ENCODE measurements around the gene ARMH1. TPM values are rescaled to one million over a fixed set of nuclear protein-coding genes. Genes with fewer than 3 reads are reported as not detected.

The ARMH1 gene
- total RNA-seq, 1 experiment from 2014 or later: 2.8 TPM

DNA sequence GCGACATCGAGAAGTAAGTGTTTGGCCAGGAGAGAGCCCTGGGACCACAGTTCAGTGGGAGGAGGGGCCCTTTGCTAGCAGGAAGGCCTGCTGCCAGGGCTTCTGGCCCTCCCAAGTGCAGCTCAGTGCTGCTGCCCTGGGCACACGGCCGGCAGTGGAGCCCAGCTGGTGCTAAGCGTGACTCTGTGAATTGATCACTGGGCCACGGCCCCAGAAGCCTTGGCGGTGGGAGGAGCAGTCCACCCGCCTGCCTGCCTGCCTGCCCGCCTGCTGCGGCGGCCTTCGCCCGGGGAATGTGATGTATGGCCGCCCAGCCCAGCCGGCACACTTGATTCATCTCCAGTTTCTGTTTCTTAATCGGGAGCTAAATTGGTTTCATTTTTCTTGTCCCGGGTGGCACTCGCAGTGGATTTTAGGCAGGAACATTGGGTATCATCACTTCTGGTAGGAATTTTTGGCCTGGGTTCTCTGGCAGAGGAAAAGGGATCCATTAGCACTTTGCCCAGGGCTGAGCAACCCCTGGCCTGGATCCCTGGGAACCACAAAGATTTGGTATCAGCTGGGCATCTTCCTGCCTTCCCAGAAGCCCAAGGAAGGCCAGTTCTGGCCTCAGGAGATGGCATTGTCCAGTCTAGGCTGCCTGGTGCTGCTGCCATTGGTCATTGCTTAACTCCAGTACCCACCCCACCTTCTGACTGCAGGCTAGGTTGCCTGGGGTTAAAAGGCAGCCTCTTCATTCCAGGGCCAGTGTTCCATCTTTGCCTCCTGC lies 28.9 kb upstream of the ARMH1 start:
- Histone ChIP-seq H3K36me3 (ENCODE audit: control insufficient read depth, insufficient read depth, low read length) (peaks cover 2% of the 10 kb centered on the region), H3K27me3 (ENCODE audit: control insufficient read depth, insufficient read depth, low read length) (no peaks in the 10 kb centered on the region), H3K4me1 (ENCODE audit: control insufficient read depth, insufficient read depth, low read length) (no peaks in the 10 kb centered on the region; the same call in 1 of the 2 replicates), H3K27ac (ENCODE audit: low read length) (no peak overlapping the region), H3K4me3 (ENCODE audit: low read depth in 2 of 2, low read length in 2 of 2) (no peak overlapping the region), H3K9me3 (ENCODE audit: control insufficient read depth, insufficient read depth, low read depth, low read length) (no peaks in the 10 kb centered on the region)
- intact Hi-C loops (cut with micrococcal nuclease; ENCODE audit: unreplicated experiment) (no loop called here), in situ Hi-C loops (cut with HindIII; ENCODE audit: low pct_unique_long_range_greater_than_20kb, low sequenced_read_pairs) (no loop called here)
- DNase-seq (ENCODE audit: low read depth, low spot score): no peak
- CTCF ChIA-PET: no interaction called here
- POLR2A ChIA-PET: no interaction called here
- TF ChIP-seq, protein P1, sequence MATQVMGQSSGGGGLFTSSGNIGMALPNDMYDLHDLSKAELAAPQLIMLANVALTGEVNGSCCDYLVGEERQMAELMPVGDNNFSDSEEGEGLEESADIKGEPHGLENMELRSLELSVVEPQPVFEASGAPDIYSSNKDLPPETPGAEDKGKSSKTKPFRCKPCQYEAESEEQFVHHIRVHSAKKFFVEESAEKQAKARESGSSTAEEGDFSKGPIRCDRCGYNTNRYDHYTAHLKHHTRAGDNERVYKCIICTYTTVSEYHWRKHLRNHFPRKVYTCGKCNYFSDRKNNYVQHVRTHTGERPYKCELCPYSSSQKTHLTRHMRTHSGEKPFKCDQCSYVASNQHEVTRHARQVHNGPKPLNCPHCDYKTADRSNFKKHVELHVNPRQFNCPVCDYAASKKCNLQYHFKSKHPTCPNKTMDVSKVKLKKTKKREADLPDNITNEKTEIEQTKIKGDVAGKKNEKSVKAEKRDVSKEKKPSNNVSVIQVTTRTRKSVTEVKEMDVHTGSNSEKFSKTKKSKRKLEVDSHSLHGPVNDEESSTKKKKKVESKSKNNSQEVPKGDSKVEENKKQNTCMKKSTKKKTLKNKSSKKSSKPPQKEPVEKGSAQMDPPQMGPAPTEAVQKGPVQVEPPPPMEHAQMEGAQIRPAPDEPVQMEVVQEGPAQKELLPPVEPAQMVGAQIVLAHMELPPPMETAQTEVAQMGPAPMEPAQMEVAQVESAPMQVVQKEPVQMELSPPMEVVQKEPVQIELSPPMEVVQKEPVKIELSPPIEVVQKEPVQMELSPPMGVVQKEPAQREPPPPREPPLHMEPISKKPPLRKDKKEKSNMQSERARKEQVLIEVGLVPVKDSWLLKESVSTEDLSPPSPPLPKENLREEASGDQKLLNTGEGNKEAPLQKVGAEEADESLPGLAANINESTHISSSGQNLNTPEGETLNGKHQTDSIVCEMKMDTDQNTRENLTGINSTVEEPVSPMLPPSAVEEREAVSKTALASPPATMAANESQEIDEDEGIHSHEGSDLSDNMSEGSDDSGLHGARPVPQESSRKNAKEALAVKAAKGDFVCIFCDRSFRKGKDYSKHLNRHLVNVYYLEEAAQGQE (IDR thresholded peaks at IDR 0.05; ENCODE audit: insufficient read depth in 1 of 2, low read depth in 2 of 2, low read length in 1 of 2): no peak
- TF ChIP-seq, protein P2, sequence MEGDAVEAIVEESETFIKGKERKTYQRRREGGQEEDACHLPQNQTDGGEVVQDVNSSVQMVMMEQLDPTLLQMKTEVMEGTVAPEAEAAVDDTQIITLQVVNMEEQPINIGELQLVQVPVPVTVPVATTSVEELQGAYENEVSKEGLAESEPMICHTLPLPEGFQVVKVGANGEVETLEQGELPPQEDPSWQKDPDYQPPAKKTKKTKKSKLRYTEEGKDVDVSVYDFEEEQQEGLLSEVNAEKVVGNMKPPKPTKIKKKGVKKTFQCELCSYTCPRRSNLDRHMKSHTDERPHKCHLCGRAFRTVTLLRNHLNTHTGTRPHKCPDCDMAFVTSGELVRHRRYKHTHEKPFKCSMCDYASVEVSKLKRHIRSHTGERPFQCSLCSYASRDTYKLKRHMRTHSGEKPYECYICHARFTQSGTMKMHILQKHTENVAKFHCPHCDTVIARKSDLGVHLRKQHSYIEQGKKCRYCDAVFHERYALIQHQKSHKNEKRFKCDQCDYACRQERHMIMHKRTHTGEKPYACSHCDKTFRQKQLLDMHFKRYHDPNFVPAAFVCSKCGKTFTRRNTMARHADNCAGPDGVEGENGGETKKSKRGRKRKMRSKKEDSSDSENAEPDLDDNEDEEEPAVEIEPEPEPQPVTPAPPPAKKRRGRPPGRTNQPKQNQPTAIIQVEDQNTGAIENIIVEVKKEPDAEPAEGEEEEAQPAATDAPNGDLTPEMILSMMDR (IDR thresholded peaks at IDR 0.05): no peak
- TF ChIP-seq SIN3A (IDR thresholded peaks at IDR 0.05; ENCODE audit: borderline replicate concordance, insufficient read depth, low read depth, low read length) (no peak), POLR2AphosphoS5 (IDR thresholded peaks at IDR 0.05; ENCODE audit: low read depth, low read length) (no peak), TCF7L2 (IDR thresholded peaks at IDR 0.05; ENCODE audit: low read depth, low read length) (no peak)
- no peak for ATAC-seq
- no TSS peak for BruUV-seq (replicated peaks)

DNA sequence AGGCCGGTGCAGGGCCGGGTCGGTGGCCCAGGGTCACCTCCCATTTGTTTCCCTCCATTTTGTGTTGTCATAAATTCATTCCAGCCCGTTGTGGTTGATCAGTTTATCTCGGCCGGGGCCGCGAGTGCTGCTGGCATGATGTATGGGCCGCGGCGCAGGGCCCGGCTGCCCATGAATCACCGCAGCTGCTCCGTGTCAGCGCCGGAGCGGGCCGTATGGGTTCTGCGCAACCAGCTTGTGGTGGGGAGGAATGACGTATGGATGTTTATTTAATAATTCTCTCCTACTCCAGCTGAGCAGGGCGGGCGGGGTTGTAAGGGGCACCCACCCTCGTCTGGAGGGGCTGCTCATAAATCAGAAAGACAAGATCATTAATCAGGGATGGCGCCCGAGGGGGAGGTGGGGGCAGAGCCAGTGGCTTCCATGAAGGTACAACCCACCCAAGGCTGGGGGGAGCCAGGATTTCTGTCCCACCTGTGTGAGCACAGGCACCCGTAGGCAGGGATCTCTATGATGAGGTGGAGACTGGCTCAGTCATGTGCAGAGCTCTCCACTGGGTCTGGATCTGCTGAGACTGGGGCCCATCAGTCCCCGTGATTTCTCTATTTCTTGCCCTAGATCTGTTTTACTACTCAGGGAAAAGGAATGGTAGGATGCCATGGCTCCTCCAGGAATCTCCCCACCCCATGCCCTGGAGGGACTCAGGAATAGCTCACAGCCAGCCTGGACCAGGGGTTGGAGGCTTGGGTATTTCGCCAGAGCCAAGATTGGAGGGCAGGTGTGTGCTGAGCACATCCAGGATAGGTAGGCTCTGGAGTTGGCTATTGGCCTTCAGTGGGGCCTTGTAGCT lies 28.0 kb upstream of the ARMH1 start:
- no peaks in the 10 kb centered on the region for H3K27me3 ChIP-seq (ENCODE audit: control insufficient read depth, insufficient read depth, low read length)
- ChIA-PET CTCF (no interaction called here), POLR2A (no interaction called here)
- no peaks in the 10 kb centered on the region for H3K9me3 ChIP-seq (ENCODE audit: control insufficient read depth, insufficient read depth, low read depth, low read length)
- no peak overlapping the region for H3K27ac ChIP-seq (ENCODE audit: low read length)
- TF ChIP-seq, protein P1 (IDR thresholded peaks at IDR 0.05; ENCODE audit: insufficient read depth in 1 of 2, low read depth in 2 of 2, low read length in 1 of 2): no peak
- TF ChIP-seq POLR2AphosphoS5 (IDR thresholded peaks at IDR 0.05; ENCODE audit: low read depth, low read length) (no peak), TCF7L2 (IDR thresholded peaks at IDR 0.05; ENCODE audit: low read depth, low read length) (no peak), SIN3A (IDR thresholded peaks at IDR 0.05; ENCODE audit: borderline replicate concordance, insufficient read depth, low read depth, low read length) (no peak)
- TF ChIP-seq, protein P2 (IDR thresholded peaks at IDR 0.05): no peak
- no peaks in the 10 kb centered on the region; the same call in 1 of the 2 replicates for H3K36me3 ChIP-seq (ENCODE audit: control insufficient read depth, insufficient read depth, low read length)
- DNase-seq (ENCODE audit: low read depth, low spot score): no peak
- no peak overlapping the region for H3K4me3 ChIP-seq (ENCODE audit: low read depth in 2 of 2, low read length in 2 of 2)
- intact Hi-C loops (cut with micrococcal nuclease; ENCODE audit: unreplicated experiment): no loop called here
- in situ Hi-C loops (cut with HindIII; ENCODE audit: low pct_unique_long_range_greater_than_20kb, low sequenced_read_pairs): no loop called here
- no TSS peak for BruUV-seq (replicated peaks)
- H3K4me1 ChIP-seq (ENCODE audit: control insufficient read depth, insufficient read depth, low read length): no peaks in the 10 kb centered on the region; the same call in 1 of the 2 replicates
- no peak for ATAC-seq
